Body of pancreas (tissue), 4 donors: ENCODE measurements around the gene AREG. TPM values are rescaled to one million over a fixed set of nuclear protein-coding genes. Genes with fewer than 3 reads are reported as not detected.

Experiments
- ATAC-seq: fragments of 150-250 bp; one replicate; pipeline ENCODE4 v1.9.1; 2016
- DNase-seq, 4 donors: peaks; one replicate each; pipeline ENCODE4 v3.0.0-alpha.2; 2019
- H3K27ac ChIP-seq, 4 donors: fragments of 200-600 bp; sonication (generic); 1 replicate in 3 of 4; 2 replicates in 1 of 4; pipeline versions ENCODE4 v1.5.1 to v1.6.1; 2016 to 2019; ENCODE audit warnings: mild to moderate bottlenecking in 1 of 4, mixed read lengths in 1 of 4, moderate library complexity in 1 of 4
- H3K27me3 ChIP-seq, 2 donors: fragments of 200-600 bp; sonication (generic); one replicate each; pipeline ENCODE4 v1.6.0; 2016; ENCODE audit warnings: mild to moderate bottlenecking in 1 of 2
- H3K36me3 ChIP-seq, 2 donors: fragments of 200-600 bp; sonication (generic); replicated peaks in 1 of 2; 2 replicates each; pipeline ENCODE4 v1.5.1; 2016; ENCODE audit warnings: low read depth in 2 of 2; ENCODE audit not compliant: insufficient read depth in 1 of 2
- H3K4me1 ChIP-seq: fragments of 200-600 bp; sonication (generic); one replicate; pipeline ENCODE4 v1.6.0; 2016
- H3K4me3 ChIP-seq, 2 donors: fragments of 200-600 bp; sonication (generic); 1 replicate in 1 of 2; 2 replicates in 1 of 2; pipeline ENCODE4 v1.5.1; 2016 to 2019
- H3K9me3 ChIP-seq, 3 donors: fragments of 200-600 bp; sonication (generic); 1 replicate in 2 of 3; 2 replicates in 1 of 3; pipeline ENCODE4 v1.5.1; 2016
- POLR2A ChIP-seq, 3 donors: fragments of 450-650 bp; IDR thresholded peaks; one replicate each; pipeline ENCODE4 v1.6.1; 2016; ENCODE audit warnings: antibody characterized with exemption in 3 of 3, mild to moderate bottlenecking in 2 of 3
- WGBS, 2 donors: methylation state at CpG; one replicate each; pipeline ENCODE4 v1.1.5; 2017; 5-methylcytosine and 5-hydroxymethylcytosine counted together
- intact Hi-C: fragments of 100-400 bp; cut with DNase I; formaldehyde crosslinking; loops from one replicate; pipeline ENCODE4 v1.15.1; 2023
- total RNA-seq, 2 donors: library from RNA; depleted of rRNA; stranded (reverse); fragments of >200 nt; gene quantifications; one replicate each; pipeline ENCODE4 v1.1.0, GENCODE V29; 2016
- TF ChIP-seq, protein P1 (sequence below), 7 experiments: fragments of 450-650 bp in 4 of 7; fragments of 200-600 bp in 3 of 7; sonication (generic) in 3 of 7; IDR thresholded peaks; one replicate each; pipeline ENCODE4 v1.5.1; 2016 to 2019; ENCODE audit warnings: antibody characterized with exemption in 7 of 7

The AREG gene
- total RNA-seq, 2 donors from 2014 or later, result 4.9 to 5.6 TPM

- no peak for TF ChIP-seq POLR2A (IDR thresholded peaks at IDR 0.05)
- TF ChIP-seq, protein P1, sequence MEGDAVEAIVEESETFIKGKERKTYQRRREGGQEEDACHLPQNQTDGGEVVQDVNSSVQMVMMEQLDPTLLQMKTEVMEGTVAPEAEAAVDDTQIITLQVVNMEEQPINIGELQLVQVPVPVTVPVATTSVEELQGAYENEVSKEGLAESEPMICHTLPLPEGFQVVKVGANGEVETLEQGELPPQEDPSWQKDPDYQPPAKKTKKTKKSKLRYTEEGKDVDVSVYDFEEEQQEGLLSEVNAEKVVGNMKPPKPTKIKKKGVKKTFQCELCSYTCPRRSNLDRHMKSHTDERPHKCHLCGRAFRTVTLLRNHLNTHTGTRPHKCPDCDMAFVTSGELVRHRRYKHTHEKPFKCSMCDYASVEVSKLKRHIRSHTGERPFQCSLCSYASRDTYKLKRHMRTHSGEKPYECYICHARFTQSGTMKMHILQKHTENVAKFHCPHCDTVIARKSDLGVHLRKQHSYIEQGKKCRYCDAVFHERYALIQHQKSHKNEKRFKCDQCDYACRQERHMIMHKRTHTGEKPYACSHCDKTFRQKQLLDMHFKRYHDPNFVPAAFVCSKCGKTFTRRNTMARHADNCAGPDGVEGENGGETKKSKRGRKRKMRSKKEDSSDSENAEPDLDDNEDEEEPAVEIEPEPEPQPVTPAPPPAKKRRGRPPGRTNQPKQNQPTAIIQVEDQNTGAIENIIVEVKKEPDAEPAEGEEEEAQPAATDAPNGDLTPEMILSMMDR (IDR thresholded peaks at IDR 0.05), result no peak
- Histone ChIP-seq H3K4me1 (no peaks in the 10 kb centered on the region), H3K9me3 (no peaks in the 10 kb centered on the region), H3K4me3 (no peak overlapping the region), H3K27ac (no peak overlapping the region), H3K27me3 (no peaks in the 10 kb centered on the region), H3K36me3 (no peaks in the 10 kb centered on the region)
- WGBS, 2 donors, result 89 to 100% methylated on average over 1 of the region's 1 CpG
- DNase-seq (no peak), ATAC-seq (no peak)
- intact Hi-C loops, result no loop called here
Observed at GRCh38 chr4:74490736-74491135, 45.8 kb downstream of the AREG start.

- DNase-seq, result no peak
- intact Hi-C loops, result no loop called here
- TF ChIP-seq, protein P1 (IDR thresholded peaks at IDR 0.05), result no peak
- no peak for TF ChIP-seq POLR2A (IDR thresholded peaks at IDR 0.05)
- Histone ChIP-seq H3K27me3 (no peaks in the 10 kb centered on the region), H3K4me3 (no peak overlapping the region), H3K4me1 (no peaks in the 10 kb centered on the region), H3K27ac (no peak overlapping the region), H3K9me3 (no peaks in the 10 kb centered on the region), H3K36me3 (no peaks in the 10 kb centered on the region)
- no peak for ATAC-seq
- 84 to 100% methylated on average over 2 to 4 of the region's 4 CpGs for WGBS, 2 donors
Observed at GRCh38 chr4:74499986-74500781, 55.2 kb downstream of the AREG start.

- no peak for TF ChIP-seq POLR2A (IDR thresholded peaks at IDR 0.05)
- TF ChIP-seq, protein P1 (IDR thresholded peaks at IDR 0.05), result no peak
- Histone ChIP-seq H3K4me3 (no peak overlapping the region), H3K9me3 (no peaks in the 10 kb centered on the region), H3K27me3 (no peaks in the 10 kb centered on the region), H3K4me1 (no peaks in the 10 kb centered on the region), H3K36me3 (no peaks in the 10 kb centered on the region), H3K27ac (no peak overlapping the region)
- intact Hi-C loops, result no loop called here
- 69 to 91% methylated on average over 1 of the region's 1 CpG for WGBS, 2 donors
- DNase-seq (no peak), ATAC-seq (no peak)
Observed at GRCh38 chr4:74501579-74501978, 56.6 kb downstream of the AREG start.

DNA sequence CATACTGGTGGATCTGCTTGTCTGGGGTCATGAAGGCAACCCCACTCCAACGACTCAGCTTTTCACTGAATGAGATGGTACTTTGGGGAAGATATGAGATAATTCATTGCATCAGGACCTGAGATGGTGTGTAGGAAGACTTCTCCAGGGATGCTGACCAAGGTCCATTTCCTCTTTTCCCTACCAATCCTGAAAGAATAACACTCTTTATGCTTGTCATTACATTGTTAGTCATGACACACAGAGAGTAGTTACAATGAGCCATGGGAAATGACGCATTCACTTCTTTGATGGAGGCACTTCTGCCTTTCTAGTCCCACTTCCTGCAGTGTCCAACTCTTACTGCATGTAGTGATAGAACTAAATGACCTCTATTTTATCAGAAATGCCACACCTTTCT lies 58.6 kb downstream of the AREG start:
- H3K9me3 ChIP-seq, result no peaks in the 10 kb centered on the region

More for the DNA sequence above, 58.6 kb downstream of the AREG start:
- no peak for TF ChIP-seq POLR2A (IDR thresholded peaks at IDR 0.05)
- TF ChIP-seq, protein P1 (IDR thresholded peaks at IDR 0.05), result no peak
- ATAC-seq, result no peak
- Histone ChIP-seq H3K4me1 (no peaks in the 10 kb centered on the region), H3K27me3 (no peaks in the 10 kb centered on the region), H3K27ac (no peak overlapping the region), H3K36me3 (no peaks in the 10 kb centered on the region), H3K4me3 (no peak overlapping the region)
- 75 to 79% methylated on average over 2 of the region's 2 CpGs for WGBS, 2 donors
- DNase-seq, result no peak
- intact Hi-C loops, result no loop called here
